ENCODE results near the gene RASAL2. TPM values are rescaled to one million over a fixed set of nuclear protein-coding genes. Genes with fewer than 3 reads are reported as not detected.

Gene RASAL2
- polyA plus RNA-seq, 2 of the 4 experiments (the other 2 are of a cell fraction) = 7.1 to 17.6 TPM

GRCh38 chr1:178528953-178529335, 435.0 kb downstream of the RASAL2 start:
- Histone ChIP-seq H3K4me2 (no peak overlapping the region), H3K27ac (no peak overlapping the region), H3K9me3 (no peaks in the 10 kb centered on the region), H3K4me1 (peaks cover 15% of the 10 kb centered on the region), H3K4me3 (no peak overlapping the region)
- CTCF ChIA-PET = interaction anchor here (0.9 to 18.9 kb wide), 7 partner anchors 13 to 476 kb away, joined by 3 to 352 read pairs (median 5); no protein-coding TSS in a partner anchor
- DNase-seq (ENCODE audit: low read depth in 1 of 2, low spot score in 1 of 2) = no peak
- no peak for TF ChIP-seq RNF2 (IDR thresholded peaks at IDR 0.05; ENCODE audit: borderline replicate concordance, low read depth)
- TF ChIP-seq RFX5 (IDR thresholded peaks at IDR 0.05) = no peak
- TF ChIP-seq RARB (CRISPR knock-in tag; IDR thresholded peaks at IDR 0.05) = no peak
- no peak for TF ChIP-seq NR3C1 (IDR thresholded peaks at IDR 0.05)
- no peak for TF ChIP-seq HDAC2 (IDR thresholded peaks at IDR 0.05)
- TF ChIP-seq FOSB (CRISPR knock-in tag; IDR thresholded peaks at IDR 0.05) = no peak
- TF ChIP-seq EP300 (IDR thresholded peaks at IDR 0.05) = no peak
- no peak for TF ChIP-seq CBX2 (IDR thresholded peaks at IDR 0.05; ENCODE audit: borderline replicate concordance, low read depth)
- no peak for TF ChIP-seq KDM5A (IDR thresholded peaks at IDR 0.05)
- TF ChIP-seq GATA3 (IDR thresholded peaks at IDR 0.05; ENCODE audit: borderline replicate concordance) = no peak
- POLR2A ChIA-PET = no interaction called here
- ATAC-seq = no peak
- FAIRE-seq = no peak
- WGBS (ENCODE audit: missing lambda C conversion rate) = 82% methylated on average over 4 of the region's 4 CpGs

GRCh38 chr1:178529364-178530036, 435.6 kb downstream of the RASAL2 start:
- POLR2A ChIA-PET = no interaction called here
- TF ChIP-seq HOXB5 (CRISPR knock-in tag; IDR thresholded peaks at IDR 0.05) (no peak), BHLHE40 (IDR thresholded peaks at IDR 0.05; ENCODE audit: low read depth, low read length) (no peak), NFE2L2 (conservative IDR thresholded peaks at IDR 0.05; ENCODE audit: low read length) (no peak), POLR2A (IDR thresholded peaks at IDR 0.05; ENCODE audit: low read length) (no peak), HDAC2 (IDR thresholded peaks at IDR 0.05) (no peak), NR3C1 (IDR thresholded peaks at IDR 0.05) (no peak), SREBF2 (IDR thresholded peaks at IDR 0.05) (no peak), RAD21 (conservative IDR thresholded peaks at IDR 0.05 in 1 of 2, IDR thresholded peaks at IDR 0.05 in 1 of 2) (no peak), ZNF302 (CRISPR knock-in tag; IDR thresholded peaks at IDR 0.05) (no peak), RFX5 (IDR thresholded peaks at IDR 0.05) (no peak), USF2 (IDR thresholded peaks at IDR 0.05) (no peak), CHD2 (IDR thresholded peaks at IDR 0.05; ENCODE audit: low read length, partially characterized antibody) (no peak), SMC3 (IDR thresholded peaks at IDR 0.05) (no peak), MAFK (IDR thresholded peaks at IDR 0.05; ENCODE audit: partially characterized antibody) (no peak), NPAS2 (CRISPR knock-in tag; IDR thresholded peaks at IDR 0.05; ENCODE audit: borderline replicate concordance) (no peak), TFCP2L1 (CRISPR knock-in tag; IDR thresholded peaks at IDR 0.05) (no peak), HOXA7 (CRISPR knock-in tag; IDR thresholded peaks at IDR 0.05) (no peak), PHF8 (IDR thresholded peaks at IDR 0.05; ENCODE audit: borderline replicate concordance, low read depth) (no peak)
- peak overlapping the region; percentile 5; the same call in 2 of the 3 replicates for H3K4me2 ChIP-seq
- H3K9me3 ChIP-seq = no peaks in the 10 kb centered on the region
- 77% methylated on average over 7 of the region's 8 CpGs for WGBS (ENCODE audit: missing lambda C conversion rate)
- FAIRE-seq = no peak
- CTCF ChIA-PET = interaction anchor here (0.6 to 18.9 kb wide), 10 partner anchors 13 to 1916 kb away, joined by 3 to 352 read pairs (median 5); no protein-coding TSS in a partner anchor
- no peak overlapping the region for H3K4me3 ChIP-seq
- no peak for ATAC-seq
- peaks cover 15% of the 10 kb centered on the region for H3K4me1 ChIP-seq
- DNase-seq (ENCODE audit: low read depth in 1 of 2, low spot score in 1 of 2) = no peak
- no peak overlapping the region for H3K27ac ChIP-seq

- WGBS (ENCODE audit: missing lambda C conversion rate) = 11% methylated on average over 2 of the region's 2 CpGs
- POLR2A ChIA-PET = interaction anchor here (0.6 kb wide), 1 partner anchor 363 kb away, joined by 3 read pairs; no protein-coding TSS in a partner anchor
- no peak for FAIRE-seq
- Histone ChIP-seq H3K4me1 (peaks cover 15% of the 10 kb centered on the region), H3K4me3 (no peak overlapping the region), H3K9me3 (no peaks in the 10 kb centered on the region), H3K4me2 (peak overlapping the region; percentile 5; the same call in 2 of the 3 replicates), H3K27ac (peak overlapping the region in 1 of 2 experiments; percentile 39; a peak in 2 of 6 replicates)
- ATAC-seq = peak in 1 of 2 experiments; percentile 14; a peak in 2 of 6 replicates
- CTCF ChIA-PET = interaction anchor here (0.6 to 18.9 kb wide), 8 partner anchors 12 to 1916 kb away, joined by 3 to 352 read pairs (median 23); partner anchors contain the start of gene TOR3A
- peak in 1 of 2 experiments; percentile 36 for DNase-seq (ENCODE audit: low read depth in 1 of 2, low spot score in 1 of 2)
- TF ChIP-seq CHD2 (IDR thresholded peaks at IDR 0.05; ENCODE audit: low read length, partially characterized antibody) (no peak), GATA3 (IDR thresholded peaks at IDR 0.05; ENCODE audit: borderline replicate concordance) (no peak), EP300 (IDR thresholded peaks at IDR 0.05) (peak in 1 of 2 experiments; percentile 20; a peak in 1 of 5 replicates), ZC3H11A (IDR thresholded peaks at IDR 0.05) (no peak), FOSL2 (IDR thresholded peaks at IDR 0.05) (peak; percentile 32; the same call in 1 of the 2 replicates), FOSL2 (CRISPR knock-in tag; IDR thresholded peaks at IDR 0.05) (peak; percentile 61), CTCF (IDR thresholded peaks at IDR 0.05) (no peak), CBX2 (IDR thresholded peaks at IDR 0.05; ENCODE audit: borderline replicate concordance, low read depth) (no peak), MYC (IDR thresholded peaks at IDR 0.05; ENCODE audit: borderline replicate concordance, low read length) (no peak), ZSCAN20 (CRISPR knock-in tag; IDR thresholded peaks at IDR 0.05) (no peak), HOXB13 (CRISPR knock-in tag; IDR thresholded peaks at IDR 0.05; ENCODE audit: low read depth) (no peak), FOXS1 (CRISPR knock-in tag; IDR thresholded peaks at IDR 0.05) (no peak), EHMT2 (IDR thresholded peaks at IDR 0.05; ENCODE audit: low read depth) (no peak), RCOR1 (IDR thresholded peaks at IDR 0.05; ENCODE audit: low read depth, low read length) (no peak), SMC3 (IDR thresholded peaks at IDR 0.05) (no peak)
Measured at GRCh38 chr1:178530037-178530402, 436.1 kb downstream of the RASAL2 start.

All from A549 (cell line).